H7 (cell line): ENCODE data around the gene STARD9. TPM values are rescaled to one million over a fixed set of nuclear protein-coding genes. Genes with fewer than 3 reads are reported as not detected.

Experiments used
- DNase-seq: peaks from one replicate; pipeline ENCODE4 v3.0.0; 2012
- H3K27me3 ChIP-seq: 2 replicates; pipeline ENCODE4 v1.6.0; 2011; ENCODE audit warnings: mild to moderate bottlenecking, low read length; ENCODE audit not compliant: control insufficient read depth, insufficient read depth
- H3K36me3 ChIP-seq: replicated peaks from 2 replicates; pipeline ENCODE4 v1.5.1; 2011; ENCODE audit warnings: low read length; ENCODE audit not compliant: control insufficient read depth, insufficient read depth
- H3K4me3 ChIP-seq: 2 replicates; pipeline ENCODE4 v1.5.1; 2011; ENCODE audit warnings: low read depth, mild to moderate bottlenecking, control low read depth, low read length, moderate library complexity; ENCODE audit not compliant: insufficient read depth
- total RNA-seq: library from RNA; depleted of rRNA; stranded (reverse); fragments of >200 nt; shearing (Covaris generic); gene quantifications from 2 replicates; pipeline ENCODE4 v1.2.3, GENCODE V29; 2014

Gene STARD9
- total RNA-seq, 1 experiment from 2014 or later = 1.4 TPM

GRCh38 chr15:42603978-42604377 lies 28.6 kb downstream of the STARD9 start:
- Histone ChIP-seq H3K36me3 (no peaks in the 10 kb centered on the region), H3K27me3 (no peaks in the 10 kb centered on the region), H3K4me3 (no peak overlapping the region)
- no peak for DNase-seq

- H3K4me3 ChIP-seq = no peak overlapping the region
- H3K27me3 ChIP-seq = no peaks in the 10 kb centered on the region
- DNase-seq = no peak
- H3K36me3 ChIP-seq = no peaks in the 10 kb centered on the region
Observed at GRCh38 chr15:42604894-42605744, 29.7 kb downstream of the STARD9 start.

- Histone ChIP-seq H3K27me3 (no peaks in the 10 kb centered on the region), H3K4me3 (no peak overlapping the region), H3K36me3 (no peaks in the 10 kb centered on the region)
- DNase-seq = no peak
Observed at GRCh38 chr15:42605796-42606195, 30.4 kb downstream of the STARD9 start.

GRCh38 chr15:42608110-42608531 lies 32.7 kb downstream of the STARD9 start:
- no peak for DNase-seq
- H3K27me3 ChIP-seq = no peaks in the 10 kb centered on the region
- no peaks in the 10 kb centered on the region for H3K36me3 ChIP-seq
- no peak overlapping the region for H3K4me3 ChIP-seq

- no peaks in the 10 kb centered on the region for H3K27me3 ChIP-seq
- no peaks in the 10 kb centered on the region for H3K36me3 ChIP-seq
- DNase-seq = no peak
- no peak overlapping the region for H3K4me3 ChIP-seq
Observed at GRCh38 chr15:42608752-42609488, 33.5 kb downstream of the STARD9 start.

GRCh38 chr15:42611532-42611931 lies 36.1 kb downstream of the STARD9 start:
- H3K4me3 ChIP-seq = no peak overlapping the region
- H3K27me3 ChIP-seq = no peaks in the 10 kb centered on the region
- H3K36me3 ChIP-seq = no peaks in the 10 kb centered on the region
- DNase-seq = no peak

GRCh38 chr15:42612367-42612912 lies 37.0 kb downstream of the STARD9 start:
- Histone ChIP-seq H3K4me3 (no peak overlapping the region), H3K36me3 (no peaks in the 10 kb centered on the region)
- no peak for DNase-seq

GRCh38 chr15:42616107-42616506 lies 40.7 kb downstream of the STARD9 start:
- Histone ChIP-seq H3K4me3 (no peak overlapping the region), H3K27me3 (no peaks in the 10 kb centered on the region), H3K36me3 (no peaks in the 10 kb centered on the region)
- no peak for DNase-seq

More at GRCh38 chr15:42612367-42612912, 37.0 kb downstream of the STARD9 start:
- H3K27me3 ChIP-seq = no peaks in the 10 kb centered on the region

GRCh38 chr15:42619656-42620371 lies 44.4 kb downstream of the STARD9 start:
- H3K36me3 ChIP-seq = no peaks in the 10 kb centered on the region
- no peak overlapping the region for H3K4me3 ChIP-seq
- H3K27me3 ChIP-seq = no peaks in the 10 kb centered on the region
- peak; percentile 56 for DNase-seq

GRCh38 chr15:42621386-42621785 lies 46.0 kb downstream of the STARD9 start:
- H3K27me3 ChIP-seq = no peaks in the 10 kb centered on the region
- no peak for DNase-seq

GRCh38 chr15:42621996-42622925 lies 46.9 kb downstream of the STARD9 start:
- no peak for DNase-seq
- H3K27me3 ChIP-seq = no peaks in the 10 kb centered on the region
- H3K36me3 ChIP-seq = no peaks in the 10 kb centered on the region
- no peak overlapping the region for H3K4me3 ChIP-seq

More at GRCh38 chr15:42621386-42621785, 46.0 kb downstream of the STARD9 start:
- H3K4me3 ChIP-seq = no peak overlapping the region
- no peaks in the 10 kb centered on the region for H3K36me3 ChIP-seq

- no peak for DNase-seq
- H3K36me3 ChIP-seq = no peaks in the 10 kb centered on the region
- no peaks in the 10 kb centered on the region for H3K27me3 ChIP-seq
- no peak overlapping the region for H3K4me3 ChIP-seq
Observed at GRCh38 chr15:42623951-42624350, 48.5 kb downstream of the STARD9 start.

- DNase-seq = no peak
- Histone ChIP-seq H3K4me3 (no peak overlapping the region), H3K27me3 (no peaks in the 10 kb centered on the region), H3K36me3 (no peaks in the 10 kb centered on the region)
Observed at GRCh38 chr15:42627485-42627884, 52.1 kb downstream of the STARD9 start.
